GM19455 (cell line): ENCODE measurements around the gene HNRNPDL.
"Not testable (repeated sequence)": the region's sequence is repeated elsewhere in the genome, so short reads cannot be mapped to it uniquely, and the experiment has no call there.

Experiments used
- ATAC-seq: cut with Tn5 transposase; IDR thresholded peaks from one replicate; pipeline ENCODE4 v1.9.1; 2021; ENCODE audit not compliant: unreplicated experiment

Gene HNRNPDL

GRCh38 chr4:82433791-82434190, 3.5 kb upstream of the HNRNPDL start:
- ATAC-seq, result no peak

GRCh38 chr4:82432596-82432995, 2.3 kb upstream of the HNRNPDL start:
- ATAC-seq, result no peak

GRCh38 chr4:82431831-82432230, 1.6 kb upstream of the HNRNPDL start:
- no peak for ATAC-seq

- no peak for ATAC-seq
Measured at GRCh38 chr4:82430964-82431745, 893 bp upstream of the HNRNPDL start.

GRCh38 chr4:82429728-82430192, 502 bp downstream of the HNRNPDL start:
- peak; percentile 21 for ATAC-seq

GRCh38 chr4:82428969-82429727, 1.1 kb downstream of the HNRNPDL start:
- ATAC-seq, result peak; percentile 49

- no peak for ATAC-seq
Measured at GRCh38 chr4:82428526-82428968, 1.7 kb downstream of the HNRNPDL start.

GRCh38 chr4:82425478-82425877, 4.8 kb downstream of the HNRNPDL start:
- no peak for ATAC-seq

GRCh38 chr4:82423245-82424054, 6.8 kb downstream of the HNRNPDL start:
- ATAC-seq, result no peak

GRCh38 chr4:82422616-82423015, 7.6 kb downstream of the HNRNPDL start:
- no peak for ATAC-seq

- ATAC-seq, result no peak
Measured at GRCh38 chr4:82421796-82422560, 8.3 kb downstream of the HNRNPDL start.

GRCh38 chr4:82419451-82419850, 10.8 kb downstream of the HNRNPDL start:
- ATAC-seq, result no peak

GRCh38 chr4:82415922-82416365, 14.3 kb downstream of the HNRNPDL start:
- ATAC-seq, result no peak

- ATAC-seq, result not testable (repeated sequence)
Measured at GRCh38 chr4:82415061-82415460, 15.2 kb downstream of the HNRNPDL start.

GRCh38 chr4:82403725-82404124, 26.5 kb downstream of the HNRNPDL start:
- ATAC-seq, result no peak

GRCh38 chr4:82402196-82402775, 28.0 kb downstream of the HNRNPDL start:
- ATAC-seq, result no peak

GRCh38 chr4:82401600-82401999, 28.7 kb downstream of the HNRNPDL start:
- ATAC-seq, result no peak

GRCh38 chr4:82398263-82398662, 32.0 kb downstream of the HNRNPDL start:
- no peak for ATAC-seq

- no peak for ATAC-seq
Measured at GRCh38 chr4:82397527-82397926, 32.7 kb downstream of the HNRNPDL start.

- ATAC-seq, result no peak
Measured at GRCh38 chr4:82394896-82395295, 35.4 kb downstream of the HNRNPDL start.
